Thoracic aorta (tissue), 2 donors: Measurements from ENCODE around the gene FAM81B. TPM values are rescaled to one million over a fixed set of nuclear protein-coding genes. Genes with fewer than 3 reads are reported as not detected.

ENCODE experiments used
- ATAC-seq: fragments of 150-250 bp; one replicate; pipeline ENCODE4 v1.8.0; 2017; ENCODE audit warnings: low read depth; ENCODE audit not compliant: insufficient number of reproducible peaks, low FRiP score
- DNase-seq: peaks from one replicate; pipeline ENCODE4 v3.0.0-alpha.2; 2020; ENCODE audit warnings: low spot score
- H3K27ac ChIP-seq, 2 donors: fragments of 200-600 bp; sonication (generic); 1 replicate in 1 of 2; 2 replicates in 1 of 2; pipeline ENCODE4 v1.5.1; 2016; ENCODE audit warnings: mild to moderate bottlenecking in 2 of 2, moderate library complexity in 2 of 2
- H3K27me3 ChIP-seq: fragments of 200-600 bp; sonication (generic); replicated peaks from 2 replicates; pipeline ENCODE4 v1.6.0; 2016; ENCODE audit warnings: mild to moderate bottlenecking; ENCODE audit not compliant: insufficient read depth
- H3K36me3 ChIP-seq: fragments of 200-600 bp; sonication (generic); one replicate; pipeline ENCODE4 v1.5.1; 2016
- H3K4me1 ChIP-seq, 2 donors: fragments of 200-600 bp; sonication (generic); 1 replicate in 1 of 2; 2 replicates in 1 of 2; pipeline versions ENCODE4 v1.5.1 to v1.6.0; 2016; ENCODE audit warnings: low read depth in 2 of 2, mild to moderate bottlenecking in 1 of 2; ENCODE audit not compliant: control insufficient read depth in 1 of 2
- H3K4me3 ChIP-seq: fragments of 200-600 bp; sonication (generic); 2 replicates; pipeline ENCODE4 v1.5.1; 2016; ENCODE audit warnings: mild to moderate bottlenecking
- H3K9me3 ChIP-seq: fragments of 200-600 bp; sonication (generic); 2 replicates; pipeline ENCODE4 v1.5.1; 2016
- CTCF ChIP-seq: fragments of 200-600 bp; sonication (generic); IDR thresholded peaks from one replicate; pipeline ENCODE4 v1.5.1; 2019; ENCODE audit warnings: antibody characterized with exemption
- total RNA-seq, 2 donors: library from RNA; depleted of rRNA; stranded (reverse); fragments of >200 nt; gene quantifications; one replicate each; pipeline versions ENCODE4 v1.1.0 to v1.2.3, GENCODE V29; 2016

Gene FAM81B
- total RNA-seq, 2 donors from 2014 or later: not detected

- DNase-seq (no peak), ATAC-seq (no peak)
- no peaks in the 10 kb centered on the region for H3K9me3 ChIP-seq
- H3K27me3 ChIP-seq: no peaks in the 10 kb centered on the region
- no peak for TF ChIP-seq CTCF
- H3K4me3 ChIP-seq: no peak overlapping the region
- no peak overlapping the region for H3K27ac ChIP-seq
- no peaks in the 10 kb centered on the region for H3K36me3 ChIP-seq
- H3K4me1 ChIP-seq: no peaks in the 10 kb centered on the region
Observed at GRCh38 chr5:95417971-95418370, 26.8 kb downstream of the FAM81B start.

- no peaks in the 10 kb centered on the region for H3K9me3 ChIP-seq
- no peaks in the 10 kb centered on the region for H3K36me3 ChIP-seq
- no peak overlapping the region for H3K4me3 ChIP-seq
- TF ChIP-seq CTCF: no peak
- H3K27ac ChIP-seq: no peak overlapping the region
- H3K27me3 ChIP-seq: no peaks in the 10 kb centered on the region
- H3K4me1 ChIP-seq: no peaks in the 10 kb centered on the region
- ATAC-seq (no peak), DNase-seq (no peak)
Observed at GRCh38 chr5:95422838-95423237, 31.7 kb downstream of the FAM81B start.

GRCh38 chr5:95424016-95424415 is 32.9 kb downstream of the FAM81B start:
- no peaks in the 10 kb centered on the region for H3K9me3 ChIP-seq
- ATAC-seq (no peak), DNase-seq (no peak)
- no peaks in the 10 kb centered on the region for H3K36me3 ChIP-seq
- H3K27me3 ChIP-seq: no peaks in the 10 kb centered on the region
- H3K4me3 ChIP-seq: no peak overlapping the region
- H3K27ac ChIP-seq: no peak overlapping the region
- TF ChIP-seq CTCF: no peak
- no peaks in the 10 kb centered on the region for H3K4me1 ChIP-seq

GRCh38 chr5:95424526-95424925 is 33.4 kb downstream of the FAM81B start:
- Histone ChIP-seq H3K4me1 (no peaks in the 10 kb centered on the region), H3K27me3 (no peaks in the 10 kb centered on the region), H3K4me3 (no peak overlapping the region), H3K27ac (no peak overlapping the region), H3K36me3 (no peaks in the 10 kb centered on the region), H3K9me3 (no peaks in the 10 kb centered on the region)
- ATAC-seq: no peak
- TF ChIP-seq CTCF: no peak
- DNase-seq: no peak

- Histone ChIP-seq H3K27ac (no peak overlapping the region), H3K4me3 (no peak overlapping the region), H3K36me3 (no peaks in the 10 kb centered on the region), H3K9me3 (no peaks in the 10 kb centered on the region), H3K4me1 (no peaks in the 10 kb centered on the region), H3K27me3 (no peaks in the 10 kb centered on the region)
- no peak for DNase-seq
- TF ChIP-seq CTCF: no peak
- no peak for ATAC-seq
Observed at GRCh38 chr5:95426227-95426626, 35.1 kb downstream of the FAM81B start.
